NT2/D1 (cell line): Measurements from ENCODE around the gene AUH.

Source experiments
- DNase-seq: peaks from one replicate; pipeline ENCODE4 v3.0.0-alpha.2; 2011; ENCODE audit warnings: low read depth, low spot score
- H3K27me3 ChIP-seq: 2 replicates; pipeline ENCODE4 v1.6.0; 2011; ENCODE audit warnings: mild to moderate bottlenecking; ENCODE audit not compliant: insufficient read length, insufficient read depth
- H3K36me3 ChIP-seq: 2 replicates; pipeline ENCODE4 v1.6.1; 2011; ENCODE audit warnings: mild to moderate bottlenecking, low read length, mixed read lengths; ENCODE audit not compliant: insufficient read depth, insufficient read length
- H3K4me1 ChIP-seq: 2 replicates; pipeline ENCODE4 v1.5.1; 2011; ENCODE audit not compliant: insufficient read depth, insufficient read length
- H3K4me3 ChIP-seq: 2 replicates; pipeline ENCODE4 v1.5.1; 2011; ENCODE audit warnings: low read depth; ENCODE audit not compliant: insufficient read length
- H3K9ac ChIP-seq: 2 replicates; pipeline ENCODE4 v1.6.0; 2011; ENCODE audit warnings: low read depth; ENCODE audit not compliant: insufficient read length
- H3K9me3 ChIP-seq: 2 replicates; pipeline ENCODE4 v1.5.1; 2011; ENCODE audit warnings: mild to moderate bottlenecking, low read length; ENCODE audit not compliant: insufficient read depth
- SUZ12 ChIP-seq: IDR thresholded peaks from 2 replicates; pipeline ENCODE4 v1.6.1; 2011; ENCODE audit not compliant: insufficient read length, insufficient read depth; ENCODE audit errors: extremely low read depth
- YY1 ChIP-seq: IDR thresholded peaks from 2 replicates; pipeline ENCODE4 v1.6.1; 2011; ENCODE audit not compliant: insufficient read length, insufficient read depth
- ZNF274 ChIP-seq: IDR thresholded peaks from 2 replicates; pipeline ENCODE4 v1.6.1; 2011; ENCODE audit warnings: mild to moderate bottlenecking, low read depth, low read length

AUH gene

DNA sequence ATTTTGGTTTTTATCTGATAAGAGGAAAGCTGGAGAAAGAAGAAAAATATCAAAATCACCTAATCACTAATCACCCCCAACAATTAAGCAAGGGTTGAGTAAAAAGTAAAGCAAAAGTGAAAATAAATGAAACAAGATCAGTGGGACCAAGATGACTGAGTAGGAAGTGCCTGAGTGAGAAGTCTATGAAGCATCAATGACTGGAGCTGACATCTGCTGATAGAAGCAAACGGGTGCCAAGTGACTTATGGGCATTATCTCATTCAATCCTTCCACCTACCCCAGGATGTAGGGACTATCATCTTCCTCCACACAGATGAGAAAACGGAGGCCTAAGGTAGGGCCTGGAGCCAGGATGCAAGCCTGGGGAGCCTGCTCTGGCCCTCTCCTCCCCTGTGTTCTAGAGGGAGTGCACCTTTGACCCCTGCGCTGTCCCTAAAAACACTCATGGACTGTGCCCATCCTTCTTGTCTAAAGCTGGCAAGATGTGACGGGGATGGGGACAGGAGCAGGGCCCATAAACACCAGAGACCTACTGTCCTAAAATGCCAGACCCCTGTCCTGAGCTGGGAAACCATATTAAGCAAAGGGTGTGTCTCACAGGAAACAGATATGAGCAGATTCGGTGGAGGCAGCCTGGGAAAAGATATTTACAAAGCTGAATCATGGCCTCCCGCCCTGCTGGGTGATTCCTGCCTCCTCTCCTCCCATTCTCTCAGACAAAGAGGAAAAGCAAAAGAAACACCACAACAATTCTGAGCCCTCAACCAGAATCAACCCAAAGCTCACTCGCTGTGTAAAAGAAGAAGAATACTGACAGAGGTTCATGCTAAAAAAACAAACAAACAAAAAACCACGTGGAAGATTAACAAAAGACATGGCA is 116.0 kb downstream of the AUH start:
- DNase-seq, result no peak
- Histone ChIP-seq H3K36me3 (no peaks in the 10 kb centered on the region), H3K4me1 (peaks cover 7% of the 10 kb centered on the region), H3K4me3 (no peak overlapping the region), H3K9ac (no peak overlapping the region), H3K9me3 (no peaks in the 10 kb centered on the region), H3K27me3 (no peaks in the 10 kb centered on the region)
- TF ChIP-seq ZNF274, result no peak
- no peak for TF ChIP-seq SUZ12
- no peak for TF ChIP-seq YY1

GRCh38 chr9:91243029-91243428 is 118.7 kb downstream of the AUH start:
- H3K4me3 ChIP-seq, result no peak overlapping the region
- H3K36me3 ChIP-seq, result no peaks in the 10 kb centered on the region
- peaks cover 7% of the 10 kb centered on the region for H3K4me1 ChIP-seq
- H3K9ac ChIP-seq, result no peak overlapping the region
- no peaks in the 10 kb centered on the region for H3K9me3 ChIP-seq
- TF ChIP-seq YY1, result no peak
- TF ChIP-seq ZNF274, result no peak
- TF ChIP-seq SUZ12, result no peak
- H3K27me3 ChIP-seq, result no peaks in the 10 kb centered on the region
- no peak for DNase-seq

DNA sequence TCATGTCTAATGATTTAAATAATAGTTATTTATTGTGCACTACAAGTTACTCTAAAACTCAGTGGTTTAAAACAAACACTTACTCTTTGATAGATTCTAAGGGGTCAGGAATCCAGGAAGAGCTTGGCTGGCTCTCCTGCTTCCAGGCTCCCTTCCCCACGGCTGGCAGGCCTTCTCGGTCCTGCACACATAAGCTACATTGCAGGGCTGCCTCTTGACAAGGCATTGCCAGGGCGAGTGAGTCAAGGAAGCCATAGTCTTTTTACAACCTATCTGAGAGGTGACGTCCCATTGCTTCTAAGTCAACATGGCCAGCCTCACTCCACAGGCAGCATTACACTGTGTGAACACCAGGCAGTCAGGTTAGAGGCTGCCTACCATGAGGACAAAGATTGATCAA is 119.8 kb downstream of the AUH start:
- H3K36me3 ChIP-seq, result no peaks in the 10 kb centered on the region
- DNase-seq, result no peak

DNA sequence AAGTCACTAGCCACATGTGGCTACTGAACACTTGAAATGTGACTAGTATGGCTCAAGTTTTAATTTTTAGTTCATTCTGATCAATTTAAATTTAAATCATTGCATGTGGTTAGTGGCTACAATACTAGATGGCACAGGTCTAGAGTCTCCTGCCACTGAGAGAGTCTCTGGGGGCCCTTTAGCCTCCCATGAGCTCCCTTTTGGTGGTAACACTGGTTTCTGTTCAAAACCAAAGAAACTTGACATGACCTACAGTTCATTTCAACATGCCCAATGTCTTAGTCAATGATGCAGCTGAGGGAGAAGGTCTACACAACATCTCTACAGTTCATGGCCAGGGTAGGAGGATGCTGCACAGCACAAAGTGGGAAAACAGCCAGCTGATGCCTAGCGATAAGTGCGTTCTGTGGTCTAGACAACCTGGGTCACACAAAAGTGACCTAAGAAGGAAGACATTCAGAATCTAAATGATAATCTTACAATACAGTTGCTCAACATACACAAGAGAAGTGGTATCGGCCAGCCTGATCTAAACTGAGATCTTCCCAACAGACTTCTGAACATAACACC is 121.0 kb downstream of the AUH start:
- no peaks in the 10 kb centered on the region for H3K9me3 ChIP-seq
- H3K9ac ChIP-seq, result no peak overlapping the region
- no peak for TF ChIP-seq ZNF274
- no peak for TF ChIP-seq YY1
- TF ChIP-seq SUZ12, result no peak
- no peaks in the 10 kb centered on the region for H3K27me3 ChIP-seq
- no peak overlapping the region for H3K4me3 ChIP-seq
- no peaks in the 10 kb centered on the region for H3K36me3 ChIP-seq
- no peaks in the 10 kb centered on the region for H3K4me1 ChIP-seq
- no peak for DNase-seq

More for the DNA sequence above, 119.8 kb downstream of the AUH start:
- Histone ChIP-seq H3K9me3 (no peaks in the 10 kb centered on the region), H3K4me1 (peaks cover 3% of the 10 kb centered on the region), H3K27me3 (no peaks in the 10 kb centered on the region), H3K4me3 (no peak overlapping the region), H3K9ac (no peak overlapping the region)
- TF ChIP-seq YY1 (no peak), SUZ12 (no peak), ZNF274 (no peak)

DNA sequence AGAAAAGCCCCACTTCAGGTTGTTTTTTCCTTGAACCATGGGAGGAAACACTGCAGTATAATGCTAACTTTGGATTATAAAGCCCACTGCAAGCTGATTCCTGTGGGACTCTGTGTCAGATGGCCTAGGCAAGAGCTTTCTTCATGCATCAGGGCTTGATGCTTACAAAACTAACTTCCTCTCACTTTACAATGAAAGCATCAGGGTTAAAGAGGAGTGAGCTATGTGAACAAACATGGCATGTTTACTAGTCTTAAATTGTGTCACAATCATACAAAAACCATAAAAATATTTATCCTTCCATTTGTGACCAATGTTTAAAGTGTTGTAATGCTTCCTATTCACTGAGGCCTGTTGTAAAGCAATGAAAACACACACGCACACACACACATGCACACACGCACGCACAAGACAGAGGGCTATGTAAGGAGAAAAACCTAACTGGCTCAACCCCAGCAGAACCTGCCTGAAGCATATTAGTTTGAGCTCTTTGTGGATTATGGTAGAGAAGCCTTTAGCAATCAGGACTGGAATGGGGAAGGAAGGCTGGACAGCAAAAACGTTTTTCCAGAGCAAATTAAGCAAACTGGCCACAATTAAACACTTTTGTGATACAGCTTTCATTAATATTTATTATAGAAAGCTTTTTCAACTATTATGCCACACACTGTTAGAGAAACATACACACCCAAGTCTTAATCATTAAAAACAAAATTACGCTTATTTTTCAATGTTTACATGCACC is 122.2 kb downstream of the AUH start:
- Histone ChIP-seq H3K9ac (no peak overlapping the region), H3K9me3 (no peaks in the 10 kb centered on the region), H3K4me3 (no peak overlapping the region), H3K36me3 (no peaks in the 10 kb centered on the region), H3K4me1 (no peaks in the 10 kb centered on the region), H3K27me3 (no peaks in the 10 kb centered on the region)
- TF ChIP-seq ZNF274 (no peak), SUZ12 (no peak), YY1 (no peak)
- no peak for DNase-seq

DNA sequence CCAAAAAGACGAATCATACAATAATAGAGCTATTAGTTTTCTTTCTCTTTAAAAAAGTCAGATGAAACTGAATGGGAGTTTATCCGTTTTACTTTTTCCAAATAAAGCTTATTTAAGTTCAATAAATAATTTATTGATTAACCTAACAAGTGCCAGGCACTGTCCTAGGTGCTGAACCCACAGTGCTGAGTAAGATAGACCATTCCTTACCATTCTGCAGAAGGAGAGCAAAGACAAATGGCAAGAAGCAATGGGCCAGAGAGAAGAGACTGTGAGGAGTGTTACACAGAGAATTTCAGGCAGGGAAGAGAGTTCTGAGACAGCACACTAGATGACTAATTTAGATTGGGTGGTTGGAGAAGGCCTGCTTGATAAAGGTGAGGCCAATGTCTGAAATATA is 127.2 kb downstream of the AUH start:
- Histone ChIP-seq H3K9ac (no peak overlapping the region), H3K27me3 (no peaks in the 10 kb centered on the region), H3K9me3 (peaks cover 5% of the 10 kb centered on the region; the same call in 1 of the 2 replicates), H3K36me3 (no peaks in the 10 kb centered on the region), H3K4me1 (no peaks in the 10 kb centered on the region), H3K4me3 (no peak overlapping the region)
- DNase-seq, result no peak
- no peak for TF ChIP-seq SUZ12
- no peak for TF ChIP-seq YY1
- no peak for TF ChIP-seq ZNF274

GRCh38 chr9:91231619-91232018 is 130.1 kb downstream of the AUH start:
- no peaks in the 10 kb centered on the region for H3K27me3 ChIP-seq
- H3K9ac ChIP-seq, result no peak overlapping the region
- H3K4me3 ChIP-seq, result no peak overlapping the region
- no peaks in the 10 kb centered on the region for H3K4me1 ChIP-seq
- H3K9me3 ChIP-seq, result peaks cover 5% of the 10 kb centered on the region; the same call in 1 of the 2 replicates
- DNase-seq, result no peak
- no peaks in the 10 kb centered on the region for H3K36me3 ChIP-seq
- no peak for TF ChIP-seq SUZ12
- no peak for TF ChIP-seq YY1
- TF ChIP-seq ZNF274, result no peak
